GM23338 (cell line): ENCODE data around the gene LRBA. TPM values are rescaled to one million over a fixed set of nuclear protein-coding genes. Genes with fewer than 3 reads are reported as not detected.

Experiments
- ATAC-seq: fragments of 200-7000 bp; cut with Tn5 transposase; 3 replicates; pipeline ENCODE4 v1.9.1; 2020
- DNase-seq: peaks from one replicate; pipeline ENCODE4 v3.0.0-alpha.2; 2015; ENCODE audit warnings: low spot score
- H2AFZ ChIP-seq: fragments of 200-600 bp; sonication (generic); 2 replicates; pipeline ENCODE4 v1.8.0; 2016; ENCODE audit warnings: antibody characterized with exemption, mild to moderate bottlenecking, moderate library complexity
- H3F3A ChIP-seq: fragments of 200-600 bp; sonication (generic); replicated peaks from 2 replicates; pipeline ENCODE4 v1.8.0; 2017; ENCODE audit warnings: antibody characterized with exemption, mixed run types, low read depth
- H3K27ac ChIP-seq: fragments of 200-600 bp; sonication (generic); 2 replicates; pipeline ENCODE4 v1.6.1; 2016; ENCODE audit warnings: low read depth
- H3K27me3 ChIP-seq: fragments of 200-600 bp; sonication (generic); 2 replicates; pipeline ENCODE4 v1.8.0; 2016; ENCODE audit warnings: mild to moderate bottlenecking, mixed run types, moderate library complexity; ENCODE audit not compliant: insufficient read depth
- H3K36me3 ChIP-seq: fragments of 200-600 bp; sonication (generic); 2 replicates; pipeline ENCODE4 v1.8.0; 2016; ENCODE audit warnings: mild to moderate bottlenecking; ENCODE audit not compliant: insufficient read depth
- H3K4me1 ChIP-seq: fragments of 200-600 bp; sonication (generic); 2 replicates; pipeline ENCODE4 v1.8.0; 2016; ENCODE audit warnings: mild to moderate bottlenecking, moderate library complexity; ENCODE audit not compliant: insufficient read depth
- H3K4me2 ChIP-seq: fragments of 200-600 bp; sonication (generic); 2 replicates; pipeline ENCODE4 v1.7.1; 2017; ENCODE audit warnings: mixed run types
- H3K4me3 ChIP-seq: fragments of 200-600 bp; sonication (generic); 2 replicates; pipeline ENCODE4 v1.6.1; 2016; ENCODE audit warnings: mixed run types
- H3K79me2 ChIP-seq: fragments of 200-600 bp; sonication (generic); replicated peaks from 2 replicates; pipeline ENCODE4 v1.8.0; 2017; ENCODE audit warnings: mild to moderate bottlenecking; ENCODE audit not compliant: insufficient read depth
- H3K9me2 ChIP-seq: fragments of 200-600 bp; sonication (generic); 2 replicates; pipeline ENCODE4 v1.8.0; 2017; ENCODE audit not compliant: insufficient read depth
- H4K20me1 ChIP-seq: fragments of 200-600 bp; sonication (generic); replicated peaks from 2 replicates; pipeline ENCODE4 v1.8.0; 2017; ENCODE audit warnings: mild to moderate bottlenecking; ENCODE audit not compliant: insufficient read depth
- H3K27ac Mint-ChIP-seq: 2 replicates; pipeline ENCODE4 v1.8.0; 2020; ENCODE audit warnings: inconsistent platforms, mild to moderate bottlenecking, moderate library complexity, mixed read lengths
- H3K27me3 Mint-ChIP-seq: 3 replicates; pipeline ENCODE4 v1.8.0; 2022; ENCODE audit warnings: low read depth, mild to moderate bottlenecking, moderate library complexity, mixed read lengths, inconsistent platforms; ENCODE audit not compliant: insufficient read depth, poor library complexity
- H3K36me3 Mint-ChIP-seq: 3 replicates; pipeline ENCODE4 v1.8.0; 2021; ENCODE audit warnings: low read depth, mild to moderate bottlenecking, inconsistent platforms, moderate library complexity, mixed read lengths
- H3K4me1 Mint-ChIP-seq: 3 replicates; pipeline ENCODE4 v1.8.0; 2020; ENCODE audit warnings: mild to moderate bottlenecking, inconsistent platforms, mixed read lengths
- H3K4me3 Mint-ChIP-seq: 3 replicates; pipeline ENCODE4 v1.8.0; 2021; ENCODE audit warnings: moderate library complexity, mild to moderate bottlenecking, inconsistent platforms, mixed read lengths
- H3K9me3 Mint-ChIP-seq: 3 replicates; pipeline ENCODE4 v1.8.0; 2020; ENCODE audit warnings: moderate library complexity, mild to moderate bottlenecking, inconsistent platforms, mixed read lengths
- EZH2 ChIP-seq: fragments of 200-600 bp; sonication (generic); IDR thresholded peaks from one replicate; pipeline ENCODE4 v1.8.0; 2017; ENCODE audit warnings: antibody characterized with exemption, mild to moderate bottlenecking, low read depth; ENCODE audit not compliant: unreplicated experiment
- EZH2phosphoT487 ChIP-seq: fragments of 200-600 bp; sonication (generic); IDR thresholded peaks from one replicate; pipeline ENCODE4 v1.8.1; 2018; ENCODE audit warnings: antibody characterized with exemption; ENCODE audit not compliant: unreplicated experiment
- JUNB ChIP-seq: IDR thresholded peaks from one replicate; pipeline ENCODE4 v1.6.1; 2016; ENCODE audit warnings: antibody characterized with exemption; ENCODE audit not compliant: unreplicated experiment
- POLR2AphosphoS5 ChIP-seq: IDR thresholded peaks from 2 replicates; pipeline ENCODE4 v1.6.1; 2016; ENCODE audit warnings: antibody characterized with exemption, low read depth
- polyA plus RNA-seq: library from polyadenylated mRNA; unstranded; fragments of >200 nt; fragmentation: Nextera tagmentation; extraction: Ambion mirVana; gene quantifications from 2 replicates; pipeline ENCODE4 v1.2.1, GENCODE V29; 2016
- total RNA-seq: library from RNA; depleted of rRNA; stranded (reverse); fragments of >200 nt; shearing (Covaris generic); gene quantifications from 2 replicates; pipeline ENCODE4 v1.2.3, GENCODE V29; 2014
- TF ChIP-seq, protein P1 (sequence below): fragments of 250-450 bp; sonication (Bioruptor Pico); IDR thresholded peaks from 2 replicates; pipeline ENCODE4 v1.5.0; 2020; ENCODE audit warnings: mild to moderate bottlenecking, moderate library complexity
- TF ChIP-seq, protein P2 (sequence below): IDR thresholded peaks from 2 replicates; pipeline ENCODE4 v1.6.1; 2016; ENCODE audit warnings: antibody characterized with exemption
- TF ChIP-seq, protein P3 (sequence below): IDR thresholded peaks from one replicate; pipeline ENCODE4 v1.6.1; 2018; ENCODE audit warnings: antibody characterized with exemption; ENCODE audit not compliant: unreplicated experiment

Gene LRBA
- total and polyA plus RNA-seq, 2 experiments from 2014 or later, result 23.3 to 126 TPM

DNA sequence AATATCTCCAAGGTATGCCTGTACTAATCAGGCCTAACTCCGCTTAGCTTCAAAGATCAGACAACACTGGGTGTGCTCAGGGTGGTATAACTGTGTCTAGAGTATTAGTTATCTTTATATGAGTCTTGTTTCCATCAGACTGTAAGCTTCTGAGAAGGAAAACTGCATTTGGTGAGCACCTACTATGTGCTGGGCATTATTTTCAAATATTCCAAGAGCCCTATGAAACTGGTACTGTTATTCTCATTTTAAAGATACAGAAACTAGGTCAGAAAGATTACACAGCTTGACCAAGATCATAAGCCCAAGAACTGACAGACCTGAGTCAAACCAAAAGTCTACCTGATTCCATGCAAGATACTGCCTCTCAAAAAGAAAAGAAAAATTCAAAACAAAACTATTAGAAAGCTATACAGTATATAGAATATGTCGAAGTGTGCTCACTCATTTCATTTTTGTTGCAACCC, 44.4 kb downstream of the LRBA start:
- H3K36me3 ChIP-seq, result no peaks in the 10 kb centered on the region

More for the DNA sequence above, 44.4 kb downstream of the LRBA start:
- no peak overlapping the region for H3K27ac Mint-ChIP-seq
- H3K4me2 ChIP-seq, result no peak overlapping the region
- no peaks in the 10 kb centered on the region for H3K9me2 ChIP-seq
- no peaks in the 10 kb centered on the region for H3K4me1 ChIP-seq
- no peak for ATAC-seq
- H3F3A ChIP-seq, result no peaks in the 10 kb centered on the region
- peaks cover 27% of the 10 kb centered on the region for H4K20me1 ChIP-seq
- no peak overlapping the region for H3K4me3 ChIP-seq
- H3K36me3 Mint-ChIP-seq, result peaks cover 7% of the 10 kb centered on the region; the same call in 1 of the 3 replicates
- no peak overlapping the region for H3K4me3 Mint-ChIP-seq
- no peaks in the 10 kb centered on the region for H3K27me3 ChIP-seq
- no peak overlapping the region for H3K27ac ChIP-seq
- H3K4me1 Mint-ChIP-seq, result no peaks in the 10 kb centered on the region; the same call in 1 of the 3 replicates
- no peaks in the 10 kb centered on the region for H3K27me3 Mint-ChIP-seq
- H3K9me3 Mint-ChIP-seq, result no peaks in the 10 kb centered on the region
- no peak for DNase-seq
- no peak overlapping the region for H2AFZ ChIP-seq
- H3K79me2 ChIP-seq, result peaks cover 99% of the 10 kb centered on the region
- TF ChIP-seq, protein P1, sequence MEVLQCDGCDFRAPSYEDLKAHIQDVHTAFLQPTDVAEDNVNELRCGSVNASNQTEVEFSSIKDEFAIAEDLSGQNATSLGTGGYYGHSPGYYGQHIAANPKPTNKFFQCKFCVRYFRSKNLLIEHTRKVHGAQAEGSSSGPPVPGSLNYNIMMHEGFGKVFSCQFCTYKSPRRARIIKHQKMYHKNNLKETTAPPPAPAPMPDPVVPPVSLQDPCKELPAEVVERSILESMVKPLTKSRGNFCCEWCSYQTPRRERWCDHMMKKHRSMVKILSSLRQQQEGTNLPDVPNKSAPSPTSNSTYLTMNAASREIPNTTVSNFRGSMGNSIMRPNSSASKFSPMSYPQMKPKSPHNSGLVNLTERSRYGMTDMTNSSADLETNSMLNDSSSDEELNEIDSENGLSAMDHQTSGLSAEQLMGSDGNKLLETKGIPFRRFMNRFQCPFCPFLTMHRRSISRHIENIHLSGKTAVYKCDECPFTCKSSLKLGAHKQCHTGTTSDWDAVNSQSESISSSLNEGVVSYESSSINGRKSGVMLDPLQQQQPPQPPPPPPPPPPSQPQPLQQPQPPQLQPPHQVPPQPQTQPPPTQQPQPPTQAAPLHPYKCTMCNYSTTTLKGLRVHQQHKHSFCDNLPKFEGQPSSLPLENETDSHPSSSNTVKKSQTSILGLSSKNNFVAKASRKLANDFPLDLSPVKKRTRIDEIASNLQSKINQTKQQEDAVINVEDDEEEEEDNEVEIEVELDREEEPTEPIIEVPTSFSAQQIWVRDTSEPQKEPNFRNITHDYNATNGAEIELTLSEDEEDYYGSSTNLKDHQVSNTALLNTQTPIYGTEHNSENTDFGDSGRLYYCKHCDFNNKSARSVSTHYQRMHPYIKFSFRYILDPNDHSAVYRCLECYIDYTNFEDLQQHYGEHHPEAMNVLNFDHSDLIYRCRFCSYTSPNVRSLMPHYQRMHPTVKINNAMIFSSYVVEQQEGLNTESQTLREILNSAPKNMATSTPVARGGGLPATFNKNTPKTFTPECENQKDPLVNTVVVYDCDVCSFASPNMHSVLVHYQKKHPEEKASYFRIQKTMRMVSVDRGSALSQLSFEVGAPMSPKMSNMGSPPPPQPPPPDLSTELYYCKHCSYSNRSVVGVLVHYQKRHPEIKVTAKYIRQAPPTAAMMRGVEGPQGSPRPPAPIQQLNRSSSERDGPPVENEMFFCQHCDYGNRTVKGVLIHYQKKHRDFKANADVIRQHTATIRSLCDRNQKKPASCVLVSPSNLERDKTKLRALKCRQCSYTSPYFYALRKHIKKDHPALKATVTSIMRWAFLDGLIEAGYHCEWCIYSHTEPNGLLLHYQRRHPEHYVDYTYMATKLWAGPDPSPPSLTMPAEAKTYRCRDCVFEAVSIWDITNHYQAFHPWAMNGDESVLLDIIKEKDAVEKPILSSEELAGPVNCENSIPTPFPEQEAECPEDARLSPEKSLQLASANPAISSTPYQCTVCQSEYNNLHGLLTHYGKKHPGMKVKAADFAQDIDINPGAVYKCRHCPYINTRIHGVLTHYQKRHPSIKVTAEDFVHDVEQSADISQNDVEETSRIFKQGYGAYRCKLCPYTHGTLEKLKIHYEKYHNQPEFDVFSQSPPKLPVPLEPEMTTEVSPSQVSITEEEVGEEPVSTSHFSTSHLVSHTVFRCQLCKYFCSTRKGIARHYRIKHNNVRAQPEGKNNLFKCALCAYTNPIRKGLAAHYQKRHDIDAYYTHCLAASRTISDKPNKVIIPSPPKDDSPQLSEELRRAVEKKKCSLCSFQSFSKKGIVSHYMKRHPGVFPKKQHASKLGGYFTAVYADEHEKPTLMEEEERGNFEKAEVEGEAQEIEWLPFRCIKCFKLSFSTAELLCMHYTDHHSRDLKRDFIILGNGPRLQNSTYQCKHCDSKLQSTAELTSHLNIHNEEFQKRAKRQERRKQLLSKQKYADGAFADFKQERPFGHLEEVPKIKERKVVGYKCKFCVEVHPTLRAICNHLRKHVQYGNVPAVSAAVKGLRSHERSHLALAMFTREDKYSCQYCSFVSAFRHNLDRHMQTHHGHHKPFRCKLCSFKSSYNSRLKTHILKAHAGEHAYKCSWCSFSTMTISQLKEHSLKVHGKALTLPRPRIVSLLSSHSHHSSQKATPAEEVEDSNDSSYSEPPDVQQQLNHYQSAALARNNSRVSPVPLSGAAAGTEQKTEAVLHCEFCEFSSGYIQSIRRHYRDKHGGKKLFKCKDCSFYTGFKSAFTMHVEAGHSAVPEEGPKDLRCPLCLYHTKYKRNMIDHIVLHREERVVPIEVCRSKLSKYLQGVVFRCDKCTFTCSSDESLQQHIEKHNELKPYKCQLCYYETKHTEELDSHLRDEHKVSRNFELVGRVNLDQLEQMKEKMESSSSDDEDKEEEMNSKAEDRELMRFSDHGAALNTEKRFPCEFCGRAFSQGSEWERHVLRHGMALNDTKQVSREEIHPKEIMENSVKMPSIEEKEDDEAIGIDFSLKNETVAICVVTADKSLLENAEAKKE (CRISPR knock-in tag), result no peak
- TF ChIP-seq POLR2AphosphoS5 (no peak), EZH2phosphoT487 (no peak), JUNB (no peak), EZH2 (no peak)
- TF ChIP-seq, protein P2, sequence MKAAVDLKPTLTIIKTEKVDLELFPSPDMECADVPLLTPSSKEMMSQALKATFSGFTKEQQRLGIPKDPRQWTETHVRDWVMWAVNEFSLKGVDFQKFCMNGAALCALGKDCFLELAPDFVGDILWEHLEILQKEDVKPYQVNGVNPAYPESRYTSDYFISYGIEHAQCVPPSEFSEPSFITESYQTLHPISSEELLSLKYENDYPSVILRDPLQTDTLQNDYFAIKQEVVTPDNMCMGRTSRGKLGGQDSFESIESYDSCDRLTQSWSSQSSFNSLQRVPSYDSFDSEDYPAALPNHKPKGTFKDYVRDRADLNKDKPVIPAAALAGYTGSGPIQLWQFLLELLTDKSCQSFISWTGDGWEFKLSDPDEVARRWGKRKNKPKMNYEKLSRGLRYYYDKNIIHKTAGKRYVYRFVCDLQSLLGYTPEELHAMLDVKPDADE, result no peak
- TF ChIP-seq, protein P3, sequence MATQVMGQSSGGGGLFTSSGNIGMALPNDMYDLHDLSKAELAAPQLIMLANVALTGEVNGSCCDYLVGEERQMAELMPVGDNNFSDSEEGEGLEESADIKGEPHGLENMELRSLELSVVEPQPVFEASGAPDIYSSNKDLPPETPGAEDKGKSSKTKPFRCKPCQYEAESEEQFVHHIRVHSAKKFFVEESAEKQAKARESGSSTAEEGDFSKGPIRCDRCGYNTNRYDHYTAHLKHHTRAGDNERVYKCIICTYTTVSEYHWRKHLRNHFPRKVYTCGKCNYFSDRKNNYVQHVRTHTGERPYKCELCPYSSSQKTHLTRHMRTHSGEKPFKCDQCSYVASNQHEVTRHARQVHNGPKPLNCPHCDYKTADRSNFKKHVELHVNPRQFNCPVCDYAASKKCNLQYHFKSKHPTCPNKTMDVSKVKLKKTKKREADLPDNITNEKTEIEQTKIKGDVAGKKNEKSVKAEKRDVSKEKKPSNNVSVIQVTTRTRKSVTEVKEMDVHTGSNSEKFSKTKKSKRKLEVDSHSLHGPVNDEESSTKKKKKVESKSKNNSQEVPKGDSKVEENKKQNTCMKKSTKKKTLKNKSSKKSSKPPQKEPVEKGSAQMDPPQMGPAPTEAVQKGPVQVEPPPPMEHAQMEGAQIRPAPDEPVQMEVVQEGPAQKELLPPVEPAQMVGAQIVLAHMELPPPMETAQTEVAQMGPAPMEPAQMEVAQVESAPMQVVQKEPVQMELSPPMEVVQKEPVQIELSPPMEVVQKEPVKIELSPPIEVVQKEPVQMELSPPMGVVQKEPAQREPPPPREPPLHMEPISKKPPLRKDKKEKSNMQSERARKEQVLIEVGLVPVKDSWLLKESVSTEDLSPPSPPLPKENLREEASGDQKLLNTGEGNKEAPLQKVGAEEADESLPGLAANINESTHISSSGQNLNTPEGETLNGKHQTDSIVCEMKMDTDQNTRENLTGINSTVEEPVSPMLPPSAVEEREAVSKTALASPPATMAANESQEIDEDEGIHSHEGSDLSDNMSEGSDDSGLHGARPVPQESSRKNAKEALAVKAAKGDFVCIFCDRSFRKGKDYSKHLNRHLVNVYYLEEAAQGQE, result no peak
